H9 (cell line): ENCODE measurements around the gene LRRC8A. TPM values are rescaled to one million over a fixed set of nuclear protein-coding genes. Genes with fewer than 3 reads are reported as not detected.
"Not testable (repeated sequence)": the region's sequence is repeated elsewhere in the genome, so short reads cannot be mapped to it uniquely, and the experiment has no call there.

ENCODE experiments used
- DNase-seq: peaks from one replicate; pipeline ENCODE4 v3.0.0-alpha.2; 2017
- H2AFZ ChIP-seq: one replicate; pipeline ENCODE4 v1.6.1; 2013; ENCODE audit warnings: mild to moderate bottlenecking, low read length, control low read depth, moderate library complexity
- H2AK5ac ChIP-seq: 2 replicates; pipeline ENCODE4 v1.6.1; 2013; ENCODE audit warnings: low read length, control low read depth, mixed read lengths; ENCODE audit not compliant: insufficient read length
- H2BK120ac ChIP-seq: one replicate; pipeline ENCODE4 v1.6.1; 2013; ENCODE audit warnings: low read depth, mild to moderate bottlenecking, low read length, control low read depth, inconsistent platforms; ENCODE audit not compliant: poor library complexity, severe bottlenecking
- H2BK12ac ChIP-seq: 2 replicates; pipeline ENCODE4 v1.6.1; 2013; ENCODE audit warnings: low read length, control low read depth, mixed read lengths, low read depth; ENCODE audit not compliant: insufficient read length
- H2BK15ac ChIP-seq: 2 replicates; pipeline ENCODE4 v1.6.1; 2013; ENCODE audit warnings: low read depth, low read length, control low read depth
- H2BK20ac ChIP-seq: one replicate; pipeline ENCODE4 v1.6.1; 2013; ENCODE audit warnings: low read depth, mild to moderate bottlenecking, low read length, control low read depth, inconsistent platforms; ENCODE audit not compliant: poor library complexity, severe bottlenecking
- H2BK5ac ChIP-seq: 2 replicates; pipeline ENCODE4 v1.6.1; 2013; ENCODE audit warnings: low read length, control low read depth, mixed read lengths; ENCODE audit not compliant: insufficient read length
- H3K14ac ChIP-seq: 2 replicates; pipeline ENCODE4 v1.6.1; 2013; ENCODE audit warnings: low read length, control low read depth; ENCODE audit not compliant: insufficient read depth
- H3K18ac ChIP-seq: 2 replicates; pipeline ENCODE4 v1.6.1; 2013; ENCODE audit warnings: low read depth, mild to moderate bottlenecking, mixed read lengths, low read length, control low read depth; ENCODE audit not compliant: insufficient read length
- H3K23ac ChIP-seq: 2 replicates; pipeline ENCODE4 v1.6.1; 2013; ENCODE audit warnings: low read length, control low read depth, mixed read lengths, low read depth; ENCODE audit not compliant: insufficient read length
- H3K23me2 ChIP-seq: 2 replicates; pipeline ENCODE4 v1.6.1; 2013; ENCODE audit warnings: low read depth, mild to moderate bottlenecking, mixed read lengths, low read length, control low read depth; ENCODE audit not compliant: insufficient read length, poor library complexity, severe bottlenecking
- H3K27ac ChIP-seq: 2 replicates; pipeline ENCODE4 v1.5.1; 2013; ENCODE audit warnings: low read length, control low read depth, mixed read lengths, low read depth; ENCODE audit not compliant: insufficient read length
- H3K27me3 ChIP-seq: 2 replicates; pipeline ENCODE4 v1.6.1; 2013; ENCODE audit warnings: low read length, control low read depth, inconsistent platforms; ENCODE audit not compliant: insufficient read depth
- H3K4ac ChIP-seq: 2 replicates; pipeline ENCODE4 v1.6.1; 2013; ENCODE audit warnings: low read depth, mild to moderate bottlenecking, control low read depth, inconsistent platforms, low read length, moderate library complexity
- H3K4me1 ChIP-seq: 2 replicates; pipeline ENCODE4 v1.6.1; 2013; ENCODE audit warnings: low read length, control low read depth, inconsistent platforms; ENCODE audit not compliant: insufficient read depth
- H3K4me2 ChIP-seq: 2 replicates; pipeline ENCODE4 v1.6.1; 2013; ENCODE audit warnings: low read length, control low read depth, mixed read lengths; ENCODE audit not compliant: insufficient read length, insufficient read depth
- H3K56ac ChIP-seq: 2 replicates; pipeline ENCODE4 v1.6.1; 2013; ENCODE audit warnings: low read depth, mild to moderate bottlenecking, mixed read lengths, low read length, control low read depth; ENCODE audit not compliant: insufficient read length
- H3K79me1 ChIP-seq: 2 replicates; pipeline ENCODE4 v1.6.1; 2013; ENCODE audit warnings: low read depth, mild to moderate bottlenecking, moderate library complexity, low read length, control low read depth, inconsistent platforms; ENCODE audit not compliant: insufficient read depth, poor library complexity, severe bottlenecking
- H3K79me2 ChIP-seq: 2 replicates; pipeline ENCODE4 v1.6.1; 2013; ENCODE audit warnings: low read length, control low read depth, inconsistent platforms; ENCODE audit not compliant: insufficient read depth
- H3K9ac ChIP-seq: 2 replicates; pipeline ENCODE4 v1.6.1; 2013; ENCODE audit warnings: low read length, control low read depth, mixed read lengths; ENCODE audit not compliant: insufficient read length; ENCODE audit errors: extremely low read depth
- H3K9me3 ChIP-seq: one replicate; pipeline ENCODE4 v1.6.1; 2013; ENCODE audit warnings: low read depth, low read length, inconsistent platforms; ENCODE audit not compliant: control insufficient read depth
- H3T11ph ChIP-seq: one replicate; pipeline ENCODE4 v1.6.1; 2013; ENCODE audit warnings: mild to moderate bottlenecking, low read length, control low read depth, inconsistent platforms
- H4K20me1 ChIP-seq: one replicate; pipeline ENCODE4 v1.6.1; 2013; ENCODE audit not compliant: control insufficient read depth, insufficient read length, insufficient read depth
- H4K5ac ChIP-seq: 2 replicates; pipeline ENCODE4 v1.6.1; 2013; ENCODE audit warnings: low read depth, mild to moderate bottlenecking, mixed read lengths, low read length, control low read depth; ENCODE audit not compliant: insufficient read length
- H4K8ac ChIP-seq: replicated peaks from 2 replicates; pipeline ENCODE4 v1.6.1; 2013; ENCODE audit warnings: low read length, control low read depth, mixed read lengths, low read depth; ENCODE audit not compliant: insufficient read length
- H4K91ac ChIP-seq: 2 replicates; pipeline ENCODE4 v1.6.1; 2013; ENCODE audit warnings: low read depth, mild to moderate bottlenecking, moderate library complexity, mixed read lengths, low read length, control low read depth; ENCODE audit not compliant: insufficient read length
- H3K27ac Mint-ChIP-seq, 3 experiments: 2 replicates in 2 of 3; 3 replicates in 1 of 3; pipeline ENCODE4 v1.8.0; 2020 to 2021; ENCODE audit warnings: mixed read lengths in 3 of 3, mild to moderate bottlenecking in 1 of 3, moderate library complexity in 1 of 3
- H3K27me3 Mint-ChIP-seq: 2 replicates; pipeline ENCODE4 v1.8.0; 2021; ENCODE audit warnings: low read depth, mild to moderate bottlenecking, moderate library complexity, mixed read lengths
- H3K36me3 Mint-ChIP-seq, 3 experiments: 2 replicates in 2 of 3; 3 replicates in 1 of 3; pipeline ENCODE4 v1.8.0; 2020 to 2021; ENCODE audit warnings: low read depth in 3 of 3, mixed read lengths in 3 of 3; ENCODE audit not compliant: insufficient read depth in 1 of 3
- H3K4me1 Mint-ChIP-seq, 2 experiments: 2 replicates each; pipeline ENCODE4 v1.8.0; 2020; ENCODE audit warnings: mixed read lengths in 2 of 2
- H3K4me3 Mint-ChIP-seq, 2 experiments: 2 replicates in 1 of 2; 3 replicates in 1 of 2; pipeline ENCODE4 v1.8.0; 2020 to 2021; ENCODE audit warnings: mild to moderate bottlenecking in 2 of 2, mixed read lengths in 2 of 2, moderate library complexity in 1 of 2
- H3K9me3 Mint-ChIP-seq, 2 experiments: 2 replicates in 1 of 2; 3 replicates in 1 of 2; pipeline ENCODE4 v1.8.0; 2020; ENCODE audit warnings: mild to moderate bottlenecking in 2 of 2, mixed read lengths in 2 of 2, moderate library complexity in 1 of 2
- CTCF ChIP-seq: fragments of 200-600 bp; sonication (generic); conservative IDR thresholded peaks from 3 replicates; pipeline ENCODE4 v1.8.0; 2021; ENCODE audit warnings: antibody characterized with exemption, mild to moderate bottlenecking
- WGBS: extraction: QIAGEN DNeasy Blood & Tissue Kit; methylation state at CpG from one replicate; pipeline ENCODE4 v1.1.7; 2013; ENCODE audit warnings: missing lambda C conversion rate, low lambda C conversion rate, mixed read lengths; ENCODE audit not compliant: insufficient read length; ENCODE audit errors: extremely low coverage; 5-methylcytosine and 5-hydroxymethylcytosine counted together
- total RNA-seq: library from RNA; stranded (reverse); gene quantifications from 2 replicates; pipeline ENCODE4 v1.2.1, GENCODE V29; 2021

The LRRC8A gene
- total RNA-seq, 1 experiment from 2014 or later = 76.0 TPM

GRCh38 chr9:128841694-128842492 lies 40.0 kb upstream of the LRRC8A start:
- Mint-ChIP-seq H3K36me3 (peaks cover 4 to 20% (median 10%) of the 10 kb centered on the region in 3 experiments; a peak in 5 of 7 replicates), H3K27ac (peak overlapping the region in 2 of 3 experiments; percentile 38 to 54; a peak in 3 of 7 replicates), H3K9me3 (no peaks in the 10 kb centered on the region), H3K4me3 (no peak overlapping the region), H3K4me1 (peaks cover 4 to 5% of the 10 kb centered on the region in 2 experiments; a peak in 2 of 4 replicates), H3K27me3 (no peaks in the 10 kb centered on the region)
- Histone ChIP-seq H2BK12ac (no peak overlapping the region), H4K20me1 (no peaks in the 10 kb centered on the region), H2BK120ac (no peak overlapping the region), H3K4me1 (no peaks in the 10 kb centered on the region), H3K9ac (no peak overlapping the region), H3K56ac (no peak overlapping the region), H3K79me2 (no peaks in the 10 kb centered on the region), H4K5ac (no peak overlapping the region), H3K14ac (no peak overlapping the region), H4K91ac (no peak overlapping the region), H3K27ac (no peak overlapping the region), H3K27me3 (no peaks in the 10 kb centered on the region), H3K4me2 (no peak overlapping the region), H2BK20ac (no peak overlapping the region), H2AFZ (no peak overlapping the region), H4K8ac (no peak overlapping the region), H3K4ac (no peak overlapping the region), H3T11ph (no peak overlapping the region), H3K18ac (no peak overlapping the region), H2BK15ac (no peak overlapping the region), H3K23ac (no peak overlapping the region), H3K9me3 (no peaks in the 10 kb centered on the region), H3K23me2 (no peaks in the 10 kb centered on the region), H3K79me1 (no peaks in the 10 kb centered on the region), H2AK5ac (no peak overlapping the region), H2BK5ac (no peak overlapping the region)
- no peak for TF ChIP-seq CTCF
- DNase-seq = no peak
- whole genome bisulfite sequencing = no CpG with 5 or more reads among the region's 12 CpGs

- H3K9ac ChIP-seq, DNase-seq, H3K79me1 ChIP-seq, H4K5ac ChIP-seq, H2BK20ac ChIP-seq, H3K4me2 ChIP-seq, H3K14ac ChIP-seq, H3K27me3 ChIP-seq, H3K79me2 ChIP-seq, H2BK15ac ChIP-seq, H3K27ac Mint-ChIP-seq, H3T11ph ChIP-seq, H3K56ac ChIP-seq, H3K27ac ChIP-seq, H3K27me3 Mint-ChIP-seq, H2BK5ac ChIP-seq, H3K23ac ChIP-seq, H3K4me1 Mint-ChIP-seq, H3K18ac ChIP-seq, H3K4me3 Mint-ChIP-seq, H2BK120ac ChIP-seq, H4K20me1 ChIP-seq, H4K91ac ChIP-seq, H2AFZ ChIP-seq, H3K9me3 ChIP-seq, H3K4ac ChIP-seq, H3K9me3 Mint-ChIP-seq, H3K4me1 ChIP-seq, H3K23me2 ChIP-seq, H2BK12ac ChIP-seq, H2AK5ac ChIP-seq, H4K8ac ChIP-seq: not testable (repeated sequence)
- WGBS = no CpG with 5 or more reads among the region's 7 CpGs
- peaks cover 8 to 21% (median 10%) of the 10 kb centered on the region in 3 experiments; a peak in 5 of 7 replicates for H3K36me3 Mint-ChIP-seq
Observed at GRCh38 chr9:128843171-128843570, 38.8 kb upstream of the LRRC8A start.
